IMR-90 (cell line): Measurements from ENCODE around the gene CMIP.

Experiments used
- CTCF ChIP-seq: conservative IDR thresholded peaks from 2 replicates; pipeline ENCODE4 v1.5.1; 2012; ENCODE audit warnings: mild to moderate bottlenecking, low read depth, low read length, improper control_type of control experiment
- SMC3 ChIP-seq: fragments of 150-350 bp; IDR thresholded peaks from 2 replicates; pipeline ENCODE4 v1.6.1; 2016; ENCODE audit warnings: low read depth, mild to moderate bottlenecking, antibody characterized with exemption, low read length, moderate library complexity

DNA sequence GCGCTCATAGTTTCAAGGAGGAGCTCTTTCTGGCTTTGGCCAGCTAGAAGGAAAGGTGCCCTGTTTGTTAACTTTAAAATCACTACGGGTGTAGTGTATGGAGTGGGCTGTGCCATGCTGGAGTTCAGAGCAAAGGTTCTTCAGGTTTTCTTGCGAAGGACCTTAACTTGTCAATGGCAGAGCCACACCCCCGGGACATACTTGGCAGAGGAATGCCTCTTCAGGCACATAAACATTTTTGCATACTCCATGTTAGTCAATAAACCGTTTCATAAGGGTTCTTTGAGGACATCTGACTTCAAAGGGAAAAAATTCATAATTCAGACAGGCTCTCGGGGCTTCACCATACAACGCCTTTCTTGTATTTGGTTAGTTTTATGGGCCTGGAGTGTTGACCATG, 221.5 kb downstream of the CMIP start:
- no peak for TF ChIP-seq SMC3
- TF ChIP-seq CTCF, result no peak
